ENCODE results near the gene UHRF2.

- TF ChIP-seq CTCF (IDR thresholded peaks at IDR 0.05) (no peak), ZFX (IDR thresholded peaks at IDR 0.05; ENCODE audit: borderline replicate concordance) (no peak)
Observed at GRCh38 chr9:6473151-6473550, 60.2 kb downstream of the UHRF2 start.
